GOT3 (cell line): ENCODE results near the gene HEG1.

Experiments
- DNase-seq: peaks from one replicate; lab custom pipeline; 2025; ENCODE audit warnings: mixed read lengths; lab: John Stamatoyannopoulos, UW

Gene HEG1

GRCh38 chr3:125072301-125072700, 16.5 kb upstream of the HEG1 start:
- no peak for DNase-seq

- DNase-seq = no peak
These were observed 14.4 kb upstream of the HEG1 start for GRCh38 chr3:125069968-125070745.

DNA sequence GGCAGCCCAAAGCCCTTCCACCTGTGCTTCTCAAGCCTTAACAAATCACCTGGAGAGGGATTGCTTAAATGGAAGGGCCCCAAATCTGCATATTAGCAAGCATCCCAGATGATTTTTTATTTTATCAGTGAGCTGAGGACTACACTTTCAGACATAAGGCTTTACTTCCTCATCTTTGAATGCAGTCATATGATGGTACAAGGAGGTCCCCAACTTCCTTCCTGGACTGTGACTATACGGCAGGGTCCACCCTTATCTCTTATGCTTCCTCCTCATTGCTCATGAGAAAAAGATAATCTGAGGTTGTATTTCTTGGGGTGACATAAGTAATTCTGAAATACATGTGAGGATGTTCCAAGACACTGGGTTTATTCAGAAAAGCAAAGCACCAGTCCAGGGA, 13.7 kb upstream of the HEG1 start:
- DNase-seq = no peak

DNA sequence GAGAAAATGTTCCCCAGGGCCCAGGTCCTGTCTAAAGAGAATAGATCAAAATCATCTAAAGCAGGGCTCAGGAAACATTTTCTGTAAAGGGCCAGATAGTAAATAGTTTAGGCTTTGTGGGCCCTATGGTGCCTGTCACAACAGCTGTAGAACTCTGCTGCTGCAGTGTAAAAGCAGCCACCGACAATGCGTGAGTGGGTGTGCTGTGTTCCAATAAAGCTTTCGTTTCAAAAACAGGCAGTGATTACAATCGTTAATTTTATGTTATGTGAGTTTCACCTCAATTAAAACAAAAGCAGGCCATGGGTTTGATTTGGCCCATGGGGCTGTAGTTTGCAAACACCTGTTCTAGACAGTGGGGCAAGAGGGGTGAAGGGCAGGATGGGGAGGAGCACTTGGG, 12.5 kb upstream of the HEG1 start:
- DNase-seq = no peak

DNA sequence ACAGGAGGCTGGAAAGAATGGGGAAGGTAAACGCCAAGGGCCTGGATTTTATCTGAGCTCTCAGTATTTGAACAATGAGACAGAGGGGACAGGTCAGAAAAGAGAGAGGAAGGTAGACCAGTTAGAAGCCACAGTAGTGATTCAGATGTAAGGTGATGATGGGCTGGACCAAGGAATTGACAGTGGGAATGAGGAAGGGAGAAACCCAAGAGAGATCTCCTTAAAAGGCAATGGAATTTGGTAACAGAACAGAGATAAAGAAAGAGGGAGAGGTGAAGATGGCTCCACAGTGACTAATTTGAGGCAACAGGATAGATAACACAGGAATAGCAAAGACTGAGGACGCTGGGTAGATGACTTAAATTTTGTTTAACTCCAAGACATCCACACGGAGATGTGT, 11.4 kb upstream of the HEG1 start:
- DNase-seq = no peak

- DNase-seq = no peak
These were observed 7.3 kb upstream of the HEG1 start for GRCh38 chr3:125062904-125063618.

DNA sequence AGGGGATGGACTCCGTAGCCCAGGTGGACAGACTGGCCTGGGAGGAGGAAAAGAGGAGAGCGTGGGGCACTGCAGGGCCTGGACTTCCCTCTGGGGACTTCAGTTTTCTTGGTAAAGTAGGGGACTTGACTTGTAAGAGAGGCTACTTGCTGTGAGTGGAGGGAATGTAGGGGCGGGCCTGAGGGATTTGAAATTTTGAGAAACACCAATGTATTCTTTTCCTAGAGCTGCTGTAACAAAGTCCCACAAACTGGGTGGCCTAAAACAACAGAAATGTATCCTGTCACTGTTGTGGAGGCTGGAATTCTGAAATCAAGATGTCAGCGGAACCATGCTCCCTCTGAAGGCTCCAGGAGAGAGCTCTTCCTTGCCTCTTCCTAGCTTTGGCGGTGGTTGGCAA, 5.8 kb upstream of the HEG1 start:
- no peak for DNase-seq

DNA sequence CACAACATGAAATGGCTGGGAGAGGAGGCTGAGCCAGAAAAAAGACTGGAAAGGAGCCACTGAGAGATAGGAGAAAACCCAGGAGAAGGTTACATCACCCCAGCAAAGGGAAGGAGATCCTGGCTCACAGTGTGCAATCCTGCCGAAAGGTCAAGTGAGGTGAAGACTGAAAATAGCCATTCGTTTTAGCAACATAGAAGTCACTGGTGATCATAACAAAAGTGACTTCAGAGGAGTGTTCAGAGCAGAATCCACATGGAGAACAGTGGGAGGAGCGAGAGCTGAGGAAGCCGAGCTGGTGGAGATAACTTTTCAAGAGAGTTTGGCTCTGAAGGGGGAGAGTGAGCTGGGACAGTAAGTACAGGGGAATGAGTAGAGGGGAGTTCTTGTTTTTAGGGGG, 5.4 kb upstream of the HEG1 start:
- DNase-seq = no peak

DNA sequence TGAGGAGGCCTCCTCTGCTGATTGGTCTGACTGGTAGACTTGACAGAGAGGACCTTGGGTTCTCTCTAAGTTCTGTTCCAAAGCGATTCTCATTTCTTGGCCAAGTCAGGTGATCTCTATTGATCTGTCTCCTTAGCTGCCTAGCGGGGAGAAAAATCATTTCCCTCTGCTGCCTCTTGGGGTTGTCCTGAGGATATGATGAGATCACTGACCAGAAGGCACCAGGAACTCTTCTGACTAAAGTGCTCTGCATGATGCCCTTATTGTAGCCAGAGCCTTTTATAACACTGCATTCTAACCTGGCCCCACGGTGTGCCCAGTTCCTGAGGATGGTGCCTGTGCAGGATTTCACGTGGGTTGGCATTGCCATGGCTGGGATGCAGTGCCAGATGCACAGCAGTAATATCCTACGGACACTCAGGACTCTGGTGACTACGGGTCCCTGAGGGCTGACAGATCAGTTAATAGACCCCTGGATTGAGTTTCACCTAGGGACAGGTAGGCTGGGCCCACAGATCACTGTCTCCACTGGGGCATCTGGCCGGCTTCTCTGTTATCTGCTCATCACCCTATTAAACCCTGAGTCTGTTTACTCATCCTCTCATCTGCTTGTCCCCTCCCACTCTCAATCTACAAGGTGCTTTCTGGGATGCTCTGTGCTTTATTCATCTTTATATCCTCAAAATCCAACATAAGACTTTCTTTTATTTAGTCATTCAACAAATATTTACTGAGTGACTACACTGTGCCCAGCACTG, 3.9 kb upstream of the HEG1 start:
- DNase-seq = no peak

GRCh38 chr3:125058959-125059358, 3.2 kb upstream of the HEG1 start:
- no peak for DNase-seq

DNA sequence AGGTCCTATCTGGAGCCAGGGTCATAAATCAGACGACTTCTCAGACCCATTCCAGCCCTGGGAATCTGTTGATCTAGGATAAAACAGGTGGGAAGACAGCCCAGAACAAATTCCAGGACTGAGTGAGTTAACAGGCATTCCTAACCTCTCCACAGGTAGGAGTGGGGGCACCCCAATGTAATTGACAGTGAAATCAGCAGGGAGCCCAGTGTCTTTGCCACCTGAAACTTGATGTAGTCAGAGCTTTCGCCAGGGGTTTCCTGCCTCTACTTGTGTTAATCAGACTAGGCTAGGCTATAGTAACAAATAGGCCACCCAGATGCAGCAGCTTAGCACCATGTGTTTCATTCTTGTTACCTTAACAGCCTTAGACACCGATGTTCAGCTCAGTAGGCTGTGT, 2.7 kb upstream of the HEG1 start:
- no peak for DNase-seq

GRCh38 chr3:125057186-125057850, 1.5 kb upstream of the HEG1 start:
- DNase-seq = no peak

GRCh38 chr3:125055331-125055912, 375 bp downstream of the HEG1 start:
- no peak for DNase-seq

DNA sequence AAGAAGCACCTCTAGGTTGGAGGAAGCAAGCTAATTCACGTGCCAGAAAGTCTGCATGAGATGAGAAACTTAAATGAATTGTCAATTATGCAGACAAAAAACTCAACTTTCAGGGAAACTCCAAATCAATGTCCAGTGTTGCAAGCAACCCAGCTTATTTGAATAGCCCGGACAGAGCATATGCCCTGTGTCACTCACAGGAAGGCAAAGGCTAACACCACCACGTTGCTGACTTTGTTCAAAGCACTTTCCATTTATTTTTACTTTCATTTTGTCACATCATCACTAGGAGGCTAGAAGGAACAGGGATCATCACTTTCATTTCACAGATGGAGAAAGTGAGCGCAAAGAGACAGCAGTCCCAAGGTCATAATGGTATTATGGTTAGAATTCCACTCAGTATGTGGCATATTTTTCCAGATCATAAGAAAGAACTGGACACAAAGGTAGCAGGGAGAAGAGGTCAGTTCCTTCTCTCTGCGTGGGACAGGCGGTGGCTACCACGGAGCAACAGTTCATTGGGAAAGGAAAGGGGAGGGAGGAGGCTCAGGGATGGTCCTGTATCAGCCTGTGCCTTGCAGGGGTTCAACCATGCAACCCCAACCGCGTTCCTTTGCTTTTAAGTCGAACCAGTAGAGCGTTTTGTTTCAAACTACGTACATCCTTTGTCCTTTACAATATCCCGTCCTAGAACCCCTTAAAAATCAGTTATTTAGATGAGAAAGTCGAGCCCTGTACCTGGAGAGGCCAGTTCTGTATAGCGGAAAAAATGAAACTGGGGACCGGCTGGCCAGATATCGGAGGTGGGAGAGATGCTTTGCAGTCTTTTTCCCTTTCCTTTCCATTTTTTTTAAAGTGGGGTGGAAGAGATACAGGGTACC, 1.1 kb downstream of the HEG1 start:
- no peak for DNase-seq

DNA sequence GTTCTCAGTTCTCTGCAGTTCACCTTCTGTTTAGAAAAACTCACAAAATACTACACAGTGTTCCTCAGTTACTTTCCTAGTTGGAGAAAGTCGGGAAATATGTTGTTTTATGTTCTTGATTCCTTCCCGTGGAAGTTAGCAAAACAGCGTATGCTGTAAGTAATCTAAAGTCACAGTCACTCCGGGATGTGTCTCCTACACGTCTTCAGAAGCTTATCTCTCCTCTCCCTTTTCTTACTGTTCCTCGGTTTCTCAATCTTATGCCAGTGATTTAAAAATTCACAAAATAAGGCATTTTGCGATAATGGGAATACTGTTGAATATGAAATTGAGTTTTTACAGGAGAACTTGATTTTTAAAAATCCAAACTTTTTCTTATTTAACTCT, 1.7 kb downstream of the HEG1 start:
- DNase-seq = no peak

- no peak for DNase-seq
These were observed 2.5 kb downstream of the HEG1 start for GRCh38 chr3:125053304-125053699.

DNA sequence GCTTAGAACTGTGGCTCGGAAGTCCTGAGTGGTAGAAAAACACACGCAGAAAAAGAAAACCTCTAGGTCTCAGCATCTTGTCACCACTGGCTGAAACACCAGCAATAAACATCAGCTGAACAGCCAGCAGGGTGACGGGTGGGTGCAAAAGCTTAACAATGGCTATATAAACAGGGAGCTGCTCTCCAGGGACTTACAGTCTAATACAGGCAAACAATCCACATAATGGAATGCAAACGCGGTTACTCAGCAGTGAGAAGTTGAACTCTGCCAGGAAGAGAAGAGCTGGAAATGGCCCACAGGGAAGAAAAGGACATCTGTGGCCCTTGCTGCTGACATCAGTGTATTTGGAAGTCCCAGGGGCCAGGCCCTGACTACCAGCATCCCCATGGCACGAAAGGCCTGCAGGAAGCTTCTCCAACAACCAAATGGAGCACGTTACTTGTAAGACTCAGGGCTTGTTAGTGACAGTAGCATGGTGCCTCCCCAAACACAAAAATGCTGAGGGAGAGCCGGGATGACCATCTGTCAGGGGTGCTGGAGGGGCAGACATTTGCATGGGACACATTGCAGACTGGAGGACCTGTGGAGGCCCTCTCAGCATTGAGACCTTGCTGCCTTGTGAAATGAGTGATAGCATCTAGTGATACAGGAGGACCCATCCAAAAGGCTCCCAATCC, 3.0 kb downstream of the HEG1 start:
- no peak for DNase-seq

DNA sequence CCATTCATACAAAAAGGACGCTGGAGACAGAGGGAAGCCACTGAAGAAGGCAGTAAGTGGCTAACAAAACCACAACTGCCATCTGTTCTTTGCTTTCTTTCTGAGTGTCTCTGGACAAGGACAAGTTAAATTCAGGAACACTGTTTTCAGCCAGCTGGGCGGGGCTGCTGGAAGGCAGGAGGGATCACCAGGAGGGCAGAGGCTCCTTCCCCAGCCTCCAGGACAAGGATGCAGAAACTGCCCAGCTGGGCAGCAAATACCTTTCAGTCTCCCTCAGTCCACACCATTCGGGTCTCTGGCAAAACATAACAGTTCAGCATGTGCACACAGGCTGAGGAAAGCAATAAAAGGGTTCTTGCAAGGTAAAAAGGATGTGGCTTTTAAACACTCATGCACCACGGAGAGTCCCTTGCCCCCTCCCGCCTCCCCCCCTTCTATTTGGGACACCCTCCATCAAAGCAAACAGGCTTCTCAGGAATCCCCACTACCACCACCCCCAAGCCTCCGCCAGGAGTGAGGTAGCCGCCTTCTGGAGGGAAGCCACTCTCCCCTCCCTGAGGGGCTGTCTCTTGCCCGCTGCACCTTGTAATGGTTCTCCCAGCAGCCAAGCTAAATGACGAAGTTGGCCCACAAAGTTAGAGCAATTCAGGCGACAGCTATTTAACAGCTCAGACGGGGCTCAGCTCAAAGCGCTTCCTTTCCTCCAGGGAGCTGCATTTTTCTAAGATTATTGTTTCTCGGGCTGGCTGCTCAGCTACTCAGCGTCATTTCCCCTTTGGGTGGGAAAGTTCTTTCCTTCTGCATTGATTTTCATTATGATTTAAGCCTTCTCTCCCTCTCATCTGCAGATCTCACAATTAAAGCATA, 3.8 kb downstream of the HEG1 start:
- DNase-seq = no peak

DNA sequence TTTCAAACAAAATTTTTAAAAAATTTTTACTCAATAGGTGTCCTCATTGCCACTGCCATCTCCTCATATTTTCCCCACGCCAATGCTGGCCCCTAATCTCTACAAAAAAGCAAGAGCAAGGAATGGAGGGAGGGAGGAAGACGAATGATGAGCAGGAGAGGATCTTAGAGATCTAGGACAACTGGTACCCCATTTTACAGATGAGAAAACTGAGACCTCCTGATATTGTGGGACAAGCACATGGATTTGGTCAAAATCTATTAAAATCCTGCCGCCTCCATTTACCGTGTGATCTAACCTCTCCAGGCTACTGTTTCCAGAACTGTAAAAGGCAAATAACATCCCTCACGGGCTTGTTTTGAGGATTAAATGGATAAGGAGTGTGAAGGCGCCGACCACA, 4.6 kb downstream of the HEG1 start:
- no peak for DNase-seq
